GM12878 (cell line): ENCODE data around the gene P4HTM. TPM values are rescaled to one million over a fixed set of nuclear protein-coding genes. Genes with fewer than 3 reads are reported as not detected.

Source experiments
- ATAC-seq: fragments of 200-7000 bp; cut with Tn5 transposase; 3 replicates; pipeline ENCODE4 v1.9.1; 2020; ENCODE audit warnings: mild to moderate bottlenecking, moderate library complexity
- BruUV-seq: library from RNA; stranded (reverse); fragments of 400-500 nt; replicated peaks from 2 replicates; lab custom pipeline; 2021; lab: Mats Ljungman, UMichigan
- CTCF ChIA-PET: fragments of 300-600 bp; sonication (Branson Sonifier 250); formaldehyde crosslinking; extraction: SDS; loops from one replicate; lab custom pipeline; 2021; ENCODE audit warnings: inconsistent platforms; lab: Yijun Ruan, JAX
- POLR2A ChIA-PET: fragments of 350-600 bp; formaldehyde crosslinking; extraction: SDS; loops from one replicate; lab custom pipeline; 2021; ENCODE audit warnings: inconsistent platforms; lab: Charles Lee
- RAD21 ChIA-PET: fragments of 300-600 bp; sonication (Branson Sonifier 250); formaldehyde crosslinking; loops from one replicate; lab custom pipeline; 2023; ENCODE audit warnings: antibody characterized with exemption; ENCODE audit not compliant: unreplicated experiment; lab: Charles Lee
- SMC1A ChIA-PET: fragments of 300-600 bp; sonication (Branson Sonifier 250); formaldehyde crosslinking; loops from one replicate; lab custom pipeline; 2023; ENCODE audit not compliant: unreplicated experiment, uncharacterized antibody; lab: Charles Lee
- DNase-seq: peaks from one replicate; pipeline ENCODE4 v3.0.0-alpha.2; 2011; ENCODE audit warnings: low read depth, low spot score
- FAIRE-seq: peaks from 3 replicates; lab custom pipeline; 2011; peaks lifted over from hg19 to GRCh38; lab: Jason Lieb, UNC
- H2AFZ ChIP-seq: 2 replicates; pipeline ENCODE4 v1.6.0; 2011; ENCODE audit warnings: low read depth, low read length, control low read depth; ENCODE audit not compliant: control insufficient read depth
- H3K27ac ChIP-seq: 2 replicates; pipeline ENCODE4 v1.5.1; 2011; ENCODE audit warnings: control low read depth; ENCODE audit not compliant: control insufficient read depth, insufficient read depth
- H3K27me3 ChIP-seq, 2 experiments: replicated peaks in 1 of 2; 2 replicates each; pipeline versions ENCODE4 v1.6.0 to v1.6.1; 2011; ENCODE audit warnings: low read length in 1 of 2; ENCODE audit not compliant: control insufficient read depth in 2 of 2, insufficient read depth in 2 of 2
- H3K36me3 ChIP-seq, 2 experiments: 2 replicates each; pipeline ENCODE4 v1.5.1; 2011; ENCODE audit warnings: low read length in 1 of 2; ENCODE audit not compliant: control insufficient read depth in 2 of 2, insufficient read depth in 2 of 2
- H3K4me1 ChIP-seq: 2 replicates; pipeline ENCODE4 v1.6.1; 2011; ENCODE audit warnings: mild to moderate bottlenecking, low read length, moderate library complexity, mixed read lengths; ENCODE audit not compliant: control insufficient read depth, insufficient read depth
- H3K4me2 ChIP-seq: 2 replicates; pipeline ENCODE4 v1.6.0; 2011; ENCODE audit warnings: control low read depth; ENCODE audit not compliant: control insufficient read depth, insufficient read depth
- H3K4me3 ChIP-seq: fragments of 200-600 bp; sonication (generic); 2 replicates; pipeline ENCODE4 v1.5.1; 2016
- H3K79me2 ChIP-seq: 2 replicates; pipeline ENCODE4 v1.6.0; 2011; ENCODE audit warnings: low read length; ENCODE audit not compliant: control insufficient read depth, insufficient read depth
- H3K9ac ChIP-seq: 2 replicates; pipeline ENCODE4 v1.8.0; 2011; ENCODE audit warnings: low read length, control low read depth, mixed read lengths; ENCODE audit not compliant: control insufficient read depth, insufficient read depth
- H3K9me3 ChIP-seq: replicated peaks from 3 replicates; pipeline ENCODE4 v1.5.1; 2011; ENCODE audit warnings: mild to moderate bottlenecking, low read length; ENCODE audit not compliant: control insufficient read depth, insufficient read depth
- H4K20me1 ChIP-seq: 2 replicates; pipeline ENCODE4 v1.6.0; 2011; ENCODE audit not compliant: control insufficient read depth, insufficient read depth
- CBX5 ChIP-seq: sonication (generic); IDR thresholded peaks from 2 replicates; pipeline ENCODE4 v1.6.1; 2016; ENCODE audit warnings: low read depth, moderate library complexity, mild to moderate bottlenecking, inconsistent platforms
- HSF1 ChIP-seq: fragments of 150-350 bp; IDR thresholded peaks from 2 replicates; pipeline ENCODE4 v1.6.1; 2014; ENCODE audit warnings: mild to moderate bottlenecking, low read depth, low read length
- POLR2A ChIP-seq: IDR thresholded peaks from 2 replicates; pipeline ENCODE4 v1.6.1; 2011; ENCODE audit warnings: low read depth, mild to moderate bottlenecking, low read length
- WGBS: methylation state at CpG from one replicate; pipeline ENCODE4 v1.1.6; 2016; ENCODE audit warnings: low lambda C conversion rate; ENCODE audit not compliant: insufficient replicate concordance, insufficient coverage; ENCODE audit errors: missing lambda C conversion rate; 5-methylcytosine and 5-hydroxymethylcytosine counted together
- in situ Hi-C: fragments of 300-500 bp; cut with MboI; formaldehyde crosslinking; loops from 9 replicates; pipeline ENCODE4 v1.14.3; 2018; ENCODE audit warnings: mixed read lengths
- intact Hi-C: fragments of 100-400 bp; cut with micrococcal nuclease; formaldehyde crosslinking; loops from one replicate; pipeline ENCODE4 v1.14.2; 2022; ENCODE audit not compliant: unreplicated experiment
- polyA plus RNA-seq, 11 experiments: library from polyadenylated mRNA; depleted of rRNA in 4 of 11; unstranded in 6 of 11; stranded (reverse) in 5 of 11; fragments of >200 nt; fragmentation: Nextera tagmentation in 4 of 11; fragmentation: Illumina TruSeq in 1 of 11; extraction: Ambion mirVana in 4 of 11; extraction: Trizol in 1 of 11; gene quantifications; 1 replicate in 1 of 11; 2 replicates in 10 of 11; pipeline versions ENCODE4 v1.2.1 to v1.2.3, GENCODE V29; 2011 to 2016; ENCODE audit warnings: inconsistent platforms in 2 of 11, missing spikeins in 2 of 11, low read depth in 1 of 11
- total RNA-seq, 4 experiments: library from RNA; depleted of rRNA in 3 of 4; stranded (reverse); fragments of >200 nt in 3 of 4; fragmentation: Illumina TruSeq in 1 of 4; extraction: Trizol in 1 of 4; gene quantifications; 2 replicates each; pipeline versions ENCODE4 v1.2.1 to v1.2.3, GENCODE V29; 2013 to 2021

The P4HTM gene
- total and polyA plus RNA-seq, 10 of the 15 experiments (the other 5 are each of a cell fraction or from before 2014, with no cell fraction given) = 0.76 to 28.8 (median 22.9) TPM

DNA sequence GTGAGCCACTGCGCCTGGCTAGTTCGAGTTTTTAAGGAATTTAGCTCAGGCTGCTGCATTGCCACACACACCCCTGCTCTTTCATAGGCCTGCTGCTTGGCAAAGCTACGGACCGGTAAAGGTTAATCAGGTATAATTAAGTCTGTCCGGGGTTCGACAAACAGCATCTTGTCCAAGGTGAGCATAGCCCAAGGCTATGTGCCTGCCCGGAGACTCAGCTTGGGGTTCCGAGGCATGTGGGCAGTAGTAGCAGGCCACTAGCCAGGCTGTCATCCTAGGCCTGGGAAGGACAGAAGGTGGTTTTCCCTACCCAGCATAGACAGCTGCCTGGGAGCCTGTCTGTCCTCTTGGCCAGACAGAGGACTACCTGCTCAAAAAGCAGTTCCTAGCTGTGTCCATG lies 6.6 kb downstream of the P4HTM start (continued):
- TF ChIP-seq HSF1 = no peak

DNA sequence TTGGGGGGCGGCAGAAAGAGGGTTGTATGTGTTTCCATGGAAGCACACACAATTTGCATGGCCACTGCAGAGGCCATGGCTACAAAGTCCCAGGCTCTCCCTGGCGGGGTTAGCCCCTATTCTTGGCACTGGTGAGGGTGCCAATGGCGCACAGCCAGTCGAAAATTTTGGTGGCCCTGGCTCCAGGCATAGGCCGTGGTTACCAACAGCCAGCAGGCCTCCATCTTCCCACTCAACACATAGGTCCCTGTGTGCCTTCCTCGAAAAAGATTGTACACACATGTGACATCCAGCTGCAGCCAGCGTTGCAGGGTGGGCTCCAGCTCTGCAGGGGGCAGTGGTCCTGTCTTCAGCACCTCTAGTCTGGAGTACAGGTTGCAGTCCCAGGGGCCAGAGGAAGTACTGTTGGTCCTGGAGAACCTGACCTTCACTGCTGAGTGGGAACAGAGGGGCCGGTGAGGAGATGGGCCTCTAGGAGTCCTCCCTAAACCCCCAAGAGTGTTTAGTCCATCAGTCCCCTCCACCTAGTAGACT lies 7.1 kb downstream of the P4HTM start:
- Histone ChIP-seq H3K4me2 (no peak overlapping the region), H3K27me3 (no peaks in the 10 kb centered on the region), H3K36me3 (no peaks in the 10 kb centered on the region), H3K27ac (no peak overlapping the region), H3K4me3 (no peak overlapping the region), H3K9me3 (no peaks in the 10 kb centered on the region), H4K20me1 (no peaks in the 10 kb centered on the region), H2AFZ (no peak overlapping the region), H3K4me1 (no peaks in the 10 kb centered on the region), H3K9ac (no peak overlapping the region), H3K79me2 (no peaks in the 10 kb centered on the region)
- ChIA-PET RAD21 (interaction anchor here (1.0 kb wide), 1 partner anchor 9 kb away, joined by 3 read pairs; no protein-coding TSS in a partner anchor), SMC1A (no interaction called here), POLR2A (no interaction called here), CTCF (interaction anchor here (0.9 to 2.1 kb wide), 4 partner anchors 9 to 261 kb away, joined by 3 to 9 read pairs (median 5); partner anchors contain the start of gene WDR6)
- FAIRE-seq (no peak), ATAC-seq (no peak), DNase-seq (no peak)
- WGBS = 96% methylated on average over 8 of the region's 8 CpGs
- in situ Hi-C loops = no loop called here
- intact Hi-C loops = no loop called here
- no TSS peak for BruUV-seq
- no peak for TF ChIP-seq CBX5
- peak; percentile 30; the same call in 1 of the 2 replicates for TF ChIP-seq POLR2A
